ENCODE results near the gene BARD1.
A peak's percentile ranks its signal among the peaks of the same experiment; 100 is the strongest.
"Not testable (repeated sequence)": the region's sequence is repeated elsewhere in the genome, so short reads cannot be mapped to it uniquely, and the experiment has no call there.

The BARD1 gene

GRCh38 chr2:214808981-214809750 lies at the start of gene BARD1:
TSS of gene BARD1 (minus strand) at chr2:214809683. CDS start at chr2:214809569, 114 bp downstream.
- peak; percentile 70 for DNase-seq

GRCh38 chr2:214856137-214856536 lies 46.7 kb upstream of the BARD1 start:
- no peak for DNase-seq

GRCh38 chr2:214853906-214854305 lies 44.4 kb upstream of the BARD1 start:
- no peak for DNase-seq

- DNase-seq, result no peak
These were observed 34.3 kb upstream of the BARD1 start for GRCh38 chr2:214843823-214844222.

GRCh38 chr2:214839464-214839863 lies 30.0 kb upstream of the BARD1 start:
- DNase-seq, result no peak

GRCh38 chr2:214837466-214837865 lies 28.0 kb upstream of the BARD1 start:
- no peak for DNase-seq

GRCh38 chr2:214836568-214836967 lies 27.1 kb upstream of the BARD1 start:
- DNase-seq, result no peak

- DNase-seq, result no peak
These were observed 21.4 kb upstream of the BARD1 start for GRCh38 chr2:214830794-214831346.

- DNase-seq, result no peak
These were observed 6.6 kb upstream of the BARD1 start for GRCh38 chr2:214816008-214816533.

GRCh38 chr2:214810671-214811070 lies 1.2 kb upstream of the BARD1 start:
- DNase-seq, result no peak

GRCh38 chr2:214809751-214810564 lies 475 bp upstream of the BARD1 start:
- DNase-seq, result peak; percentile 99

GRCh38 chr2:214807653-214808052 lies 1.8 kb downstream of the BARD1 start:
- no peak for DNase-seq

GRCh38 chr2:214801768-214802397 lies 7.6 kb downstream of the BARD1 start:
- DNase-seq, result no peak

GRCh38 chr2:214801068-214801467 lies 8.4 kb downstream of the BARD1 start:
- no peak for DNase-seq

- DNase-seq, result no peak
These were observed 9.3 kb downstream of the BARD1 start for GRCh38 chr2:214800180-214800579.

GRCh38 chr2:214796911-214797310 lies 12.6 kb downstream of the BARD1 start:
- DNase-seq, result no peak

GRCh38 chr2:214783181-214783580 lies 26.3 kb downstream of the BARD1 start:
- DNase-seq, result not testable (repeated sequence)

GRCh38 chr2:214782671-214783070 lies 26.8 kb downstream of the BARD1 start:
- DNase-seq, result no peak

- DNase-seq, result no peak
These were observed 28.3 kb downstream of the BARD1 start for GRCh38 chr2:214781226-214781625.

- DNase-seq, result no peak
These were observed 33.5 kb downstream of the BARD1 start for GRCh38 chr2:214775971-214776370.

- no peak for DNase-seq
These were observed 35.4 kb downstream of the BARD1 start for GRCh38 chr2:214774108-214774507.

- no peak for DNase-seq
These were observed 37.0 kb downstream of the BARD1 start for GRCh38 chr2:214772443-214773015.

- no peak for DNase-seq
These were observed 44.3 kb downstream of the BARD1 start for GRCh38 chr2:214765180-214765579.

All from NK-92 treated with Interleukin-12 subunit alpha and Interleukin-12 subunit beta, amount 100 ng/mL, for 24 hours (cell line).